K562 (cell line): ENCODE measurements around the gene SERTM2. TPM values are rescaled to one million over a fixed set of nuclear protein-coding genes. Genes with fewer than 3 reads are reported as not detected.

Experiments used
- ATAC-seq: fragments of 200-7000 bp; cut with Tn5 transposase; 3 replicates; pipeline ENCODE4 v1.9.1; 2020; ENCODE audit warnings: moderate library complexity
- BruUV-seq: library from RNA; stranded (reverse); fragments of 400-500 nt; replicated peaks from 2 replicates; lab custom pipeline; 2021; lab: Mats Ljungman, UMichigan
- CTCF ChIA-PET: fragments of 300-600 bp; formaldehyde crosslinking; extraction: SDS; loops from one replicate; lab custom pipeline; 2021; ENCODE audit warnings: low intra/inter-chr PET ratio; lab: Yijun Ruan, JAX
- POLR2A ChIA-PET: fragments of 300-600, 350-650 bp; sonication (Branson Sonifier 250); formaldehyde crosslinking; extraction: SDS; loops from one replicate; lab custom pipeline; 2021; ENCODE audit warnings: antibody characterized with exemption, inconsistent platforms; lab: Yijun Ruan, JAX
- DNase-seq, 4 experiments: peaks; one replicate each; pipeline versions ENCODE4 v3.0.0 to v3.0.0-alpha.2; 2011 to 2018; ENCODE audit warnings: low spot score in 3 of 4, mixed read lengths in 3 of 4; ENCODE audit errors: extremely low read depth in 1 of 4
- FAIRE-seq: peaks from 2 replicates; lab custom pipeline; 2011; peaks lifted over from hg19 to GRCh38; lab: Jason Lieb, UNC
- H2AFZ ChIP-seq: 2 replicates; pipeline ENCODE4 v1.6.0; 2011; ENCODE audit warnings: low read depth, low read length, control low read depth, inconsistent platforms
- H3K27ac ChIP-seq: fragments of 200-600 bp; 3 replicates; pipeline ENCODE4 v1.8.0; 2011; ENCODE audit warnings: low read depth, mild to moderate bottlenecking, control low read depth, inconsistent platforms, low read length, moderate library complexity, mixed read lengths; ENCODE audit errors: extremely low read depth
- H3K27me3 ChIP-seq, 2 experiments: fragments of 300-600 bp in 1 of 2; 2 replicates in 1 of 2; 3 replicates in 1 of 2; pipeline versions ENCODE4 v1.6.0 to v1.8.0; 2011; ENCODE audit warnings: inconsistent platforms in 2 of 2, low read length in 2 of 2, mild to moderate bottlenecking in 1 of 2, mixed read lengths in 1 of 2, moderate library complexity in 1 of 2; ENCODE audit not compliant: control insufficient read depth in 2 of 2, insufficient read depth in 2 of 2
- H3K36me3 ChIP-seq: fragments of 300-600 bp; 3 replicates; pipeline ENCODE4 v1.8.0; 2011; ENCODE audit warnings: mild to moderate bottlenecking, low read length, inconsistent platforms; ENCODE audit not compliant: control insufficient read depth, insufficient read depth
- H3K4me1 ChIP-seq, 2 experiments: fragments of 200-600 bp in 1 of 2; replicated peaks in 1 of 2; 2 replicates in 1 of 2; 3 replicates in 1 of 2; pipeline versions ENCODE4 v1.5.1 to v1.8.0; 2011; ENCODE audit warnings: inconsistent platforms in 2 of 2, low read length in 2 of 2, mild to moderate bottlenecking in 1 of 2, mixed read lengths in 1 of 2, moderate library complexity in 1 of 2; ENCODE audit not compliant: control insufficient read depth in 2 of 2, insufficient read depth in 2 of 2
- H3K4me2 ChIP-seq: 2 replicates; pipeline ENCODE4 v1.6.1; 2011; ENCODE audit warnings: low read length, control low read depth, inconsistent platforms, mixed read lengths; ENCODE audit not compliant: insufficient read depth
- H3K4me3 ChIP-seq: fragments of 200-600 bp; sonication (generic), shearing (Covaris generic); 2 replicates; pipeline ENCODE4 v1.5.1; 2016; ENCODE audit warnings: control low read depth, inconsistent platforms
- H3K79me2 ChIP-seq: fragments of 200-600 bp; 3 replicates; pipeline ENCODE4 v1.8.0; 2011; ENCODE audit warnings: low read length, inconsistent platforms; ENCODE audit not compliant: control insufficient read depth, insufficient read depth
- H3K9ac ChIP-seq, 2 experiments: 2 replicates each; pipeline versions ENCODE4 v1.6.0 to v1.6.1; 2011; ENCODE audit warnings: low read depth in 2 of 2, low read length in 2 of 2, control low read depth in 1 of 2, inconsistent platforms in 1 of 2, mild to moderate bottlenecking in 1 of 2, mixed read lengths in 1 of 2; ENCODE audit not compliant: insufficient read depth in 1 of 2
- H3K9me1 ChIP-seq: one replicate; pipeline ENCODE4 v1.6.0; 2011; ENCODE audit warnings: inconsistent platforms, mild to moderate bottlenecking, low read length, moderate library complexity; ENCODE audit not compliant: control insufficient read depth, insufficient read depth
- H3K9me3 ChIP-seq: replicated peaks from 2 replicates; pipeline ENCODE4 v1.5.1; 2011; ENCODE audit warnings: low read depth, low read length, inconsistent platforms; ENCODE audit not compliant: control insufficient read depth, insufficient read depth
- H4K20me1 ChIP-seq: replicated peaks from 2 replicates; pipeline ENCODE4 v1.6.1; 2011; ENCODE audit warnings: low read length, inconsistent platforms, mixed read lengths; ENCODE audit not compliant: control insufficient read depth, insufficient read depth
- CBX2 ChIP-seq: fragments of 200-600 bp; sonication (generic); IDR thresholded peaks from one replicate; pipeline ENCODE4 v1.6.1; 2012; ENCODE audit warnings: mild to moderate bottlenecking, low read length, inconsistent platforms; ENCODE audit not compliant: insufficient read depth, poor library complexity, severe bottlenecking
- ELF4 ChIP-seq: fragments of 450-650 bp; formaldehyde crosslinking; IDR thresholded peaks from 2 replicates; pipeline ENCODE4 v1.4.0; 2022; ENCODE audit warnings: missing genetic modification characterization
- JUND ChIP-seq, 2 experiments: IDR thresholded peaks; 2 replicates in 1 of 2; 3 replicates in 1 of 2; pipeline ENCODE4 v1.6.1; 2011; ENCODE audit warnings: borderline replicate concordance in 2 of 2, low read depth in 2 of 2, low read length in 2 of 2, improper control_type of control experiment in 1 of 2, missing biosample characterization in 1 of 2, missing genetic modification characterization in 1 of 2, missing genetic modification reagents in 1 of 2
- PKNOX1 ChIP-seq: fragments of 450-650 bp; IDR thresholded peaks from 2 replicates; pipeline ENCODE4 v1.6.1; 2016
- RBM25 ChIP-seq: fragments of 200-400 bp; formaldehyde crosslinking; IDR thresholded peaks from 2 replicates; pipeline ENCODE4 v1.6.1; 2018; ENCODE audit warnings: low read length, low read depth, moderate library complexity; ENCODE audit not compliant: severe bottlenecking
- RNF219 ChIP-seq: fragments of 250-450 bp; sonication (Bioruptor Pico); IDR thresholded peaks from 2 replicates; pipeline ENCODE4 v1.5.0; 2022; ENCODE audit warnings: mild to moderate bottlenecking
- SFPQ ChIP-seq: fragments of 200-400 bp; formaldehyde crosslinking; IDR thresholded peaks from 2 replicates; pipeline ENCODE4 v1.6.1; 2017; ENCODE audit warnings: mild to moderate bottlenecking, low read depth, low read length, moderate library complexity
- SMARCC2 ChIP-seq: fragments of 450-650 bp; IDR thresholded peaks from 2 replicates; pipeline ENCODE4 v1.6.1; 2017; ENCODE audit warnings: antibody characterized with exemption, moderate library complexity, mild to moderate bottlenecking, low read depth
- THAP12 ChIP-seq: fragments of 250-450 bp; sonication (Bioruptor Pico); IDR thresholded peaks from 2 replicates; pipeline ENCODE4 v1.9.0; 2021; ENCODE audit warnings: mild to moderate bottlenecking, inconsistent platforms
- TRIM28 ChIP-seq: fragments of 450-650 bp; IDR thresholded peaks from 2 replicates; pipeline ENCODE4 v1.6.1; 2017
- ZNF12 ChIP-seq: sonication (generic); formaldehyde crosslinking; IDR thresholded peaks from 2 replicates; pipeline ENCODE4 v1.4.0; 2020; ENCODE audit warnings: mild to moderate bottlenecking, missing genetic modification reagents
- ZZZ3 ChIP-seq: fragments of 450-650 bp; IDR thresholded peaks from 2 replicates; pipeline ENCODE4 v1.6.1; 2016; ENCODE audit warnings: antibody characterized with exemption, mild to moderate bottlenecking, moderate library complexity
- in situ Hi-C: fragments of 300-500 bp; cut with MboI; formaldehyde crosslinking; loops from 4 replicates; pipeline ENCODE4 v1.15.0; 2018; ENCODE audit warnings: inconsistent platforms, mixed read lengths
- intact Hi-C: fragments of 100-400 bp; cut with micrococcal nuclease; formaldehyde crosslinking; loops from 2 replicates; pipeline ENCODE4 v1.14.2; 2022
- polyA plus RNA-seq, 8 experiments: library from polyadenylated mRNA; depleted of rRNA in 4 of 8; stranded (reverse) in 5 of 8; unstranded in 3 of 8; fragments of >200 nt; fragmentation: Nextera tagmentation in 2 of 8; fragmentation: Illumina TruSeq in 1 of 8; extraction: Ambion mirVana in 2 of 8; extraction: Trizol in 1 of 8; gene quantifications; 2 replicates each; pipeline versions ENCODE4 v1.2.1 to v1.2.3, GENCODE V29; 2011 to 2014; ENCODE audit warnings: inconsistent platforms in 1 of 8, missing spikeins in 1 of 8
- total RNA-seq, 7 experiments: library from RNA; depleted of rRNA in 6 of 7; stranded (reverse); fragments of >200 nt in 6 of 7; fragmentation: Illumina TruSeq in 2 of 7; extraction: Trizol in 2 of 7; gene quantifications; 2 replicates each; pipeline versions ENCODE4 v1.2.1 to v1.2.3, GENCODE V29; 2011 to 2021; ENCODE audit warnings: low replicate concordance in 1 of 7

The SERTM2 gene
- total and polyA plus RNA-seq, 9 of the 15 experiments (the other 6 are each of a cell fraction or from before 2014, with no cell fraction given), result 0.01 to 0.35 (median 0.04) TPM; not detected in 4

- TF ChIP-seq SFPQ, result no peak
- TF ChIP-seq CBX2, result no peak
- TF ChIP-seq ELF4, result no peak
- TF ChIP-seq JUND (IDR thresholded peaks at IDR 0.05; ENCODE audit: borderline replicate concordance, low read depth, low read length), result no peak
- no peak for TF ChIP-seq JUND (tag; IDR thresholded peaks at IDR 0.05; ENCODE audit: borderline replicate concordance, low read depth, low read length)
- TF ChIP-seq RBM25, result no peak
Measured at GRCh38 chrX:111506826-111507225, 4.6 kb upstream of the SERTM2 start (continued).

GRCh38 chrX:111507933-111508332 lies 3.5 kb upstream of the SERTM2 start:
- CTCF ChIA-PET, result no interaction called here
- DNase-seq, result no peak
- no peak overlapping the region for H3K27ac ChIP-seq
- H3K36me3 ChIP-seq, result no peaks in the 10 kb centered on the region
- no peak overlapping the region for H2AFZ ChIP-seq
- H3K4me1 ChIP-seq, result no peaks in the 10 kb centered on the region
- no peaks in the 10 kb centered on the region for H4K20me1 ChIP-seq
- intact Hi-C loops (no loop called here), in situ Hi-C loops (no loop called here)
- H3K4me3 ChIP-seq, result no peak overlapping the region
- H3K79me2 ChIP-seq, result no peaks in the 10 kb centered on the region
- H3K9me3 ChIP-seq, result no peaks in the 10 kb centered on the region
- no TSS peak for BruUV-seq
- POLR2A ChIA-PET, result no interaction called here
- no peak overlapping the region for H3K4me2 ChIP-seq
- no peaks in the 10 kb centered on the region for H3K9me1 ChIP-seq
- no peak for ATAC-seq
- no peaks in the 10 kb centered on the region; a peak in 1 of 5 replicates for H3K27me3 ChIP-seq
- FAIRE-seq, result no peak
- H3K9ac ChIP-seq, result no peak overlapping the region
- no peak for TF ChIP-seq TRIM28
- TF ChIP-seq RNF219 (CRISPR knock-in tag), result no peak
- no peak for TF ChIP-seq PKNOX1
- TF ChIP-seq THAP12 (CRISPR knock-in tag), result no peak
- TF ChIP-seq ZZZ3, result no peak
- TF ChIP-seq ZNF12, result no peak
- TF ChIP-seq SMARCC2, result no peak
